COR-L47 (cell line): ENCODE results near the gene PDP2.
A peak's percentile ranks its signal among the peaks of the same experiment; 100 is the strongest.
"Not testable (repeated sequence)": the region's sequence is repeated elsewhere in the genome, so short reads cannot be mapped to it uniquely, and the experiment has no call there.

Experiments
- DNase-seq: peaks from one replicate; lab custom pipeline; 2025; lab: John Stamatoyannopoulos, UW

PDP2 gene

DNA sequence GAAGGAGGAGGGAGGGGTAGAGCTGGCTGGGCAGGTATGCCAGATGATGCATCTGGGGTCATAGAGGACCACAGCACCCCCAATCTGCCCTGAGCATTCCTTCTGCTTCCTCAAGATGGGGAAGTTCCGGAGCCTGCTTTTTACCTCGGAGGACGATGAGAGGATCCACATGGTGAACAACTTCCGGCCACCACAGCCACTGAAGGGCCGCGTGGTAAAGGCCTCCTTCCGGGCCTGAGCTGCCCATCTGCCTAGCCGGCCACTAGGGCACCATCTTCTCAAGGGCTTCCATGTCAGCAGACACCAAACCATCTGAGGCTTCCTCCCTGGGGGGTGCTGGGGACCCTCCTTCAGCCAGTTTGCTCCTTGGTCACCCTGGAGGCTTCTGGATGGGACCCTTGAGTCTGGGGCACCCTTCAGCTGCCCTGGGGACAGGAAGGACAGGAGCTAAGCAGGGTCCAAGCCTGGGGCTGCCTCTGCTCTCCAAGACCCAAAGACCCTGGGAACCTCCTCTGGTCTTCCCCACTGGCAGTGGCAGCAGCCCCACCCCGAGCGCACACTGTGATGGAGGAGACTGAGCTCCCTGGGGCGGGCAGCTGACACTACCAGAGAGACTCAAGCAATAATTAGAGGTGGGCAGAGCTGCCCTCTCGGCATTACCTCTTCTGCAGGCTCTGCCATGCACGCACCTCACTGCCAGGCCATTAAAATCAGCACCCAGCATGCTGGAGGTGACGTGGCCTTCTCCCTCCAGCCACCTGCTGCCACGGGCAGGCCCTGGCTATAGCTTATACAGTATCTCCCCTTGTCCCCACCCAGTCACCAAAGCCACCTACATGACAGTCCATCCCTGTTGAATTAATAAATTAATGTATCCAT lies 26.8 kb upstream of the PDP2 start:
- DNase-seq, result no peak

DNA sequence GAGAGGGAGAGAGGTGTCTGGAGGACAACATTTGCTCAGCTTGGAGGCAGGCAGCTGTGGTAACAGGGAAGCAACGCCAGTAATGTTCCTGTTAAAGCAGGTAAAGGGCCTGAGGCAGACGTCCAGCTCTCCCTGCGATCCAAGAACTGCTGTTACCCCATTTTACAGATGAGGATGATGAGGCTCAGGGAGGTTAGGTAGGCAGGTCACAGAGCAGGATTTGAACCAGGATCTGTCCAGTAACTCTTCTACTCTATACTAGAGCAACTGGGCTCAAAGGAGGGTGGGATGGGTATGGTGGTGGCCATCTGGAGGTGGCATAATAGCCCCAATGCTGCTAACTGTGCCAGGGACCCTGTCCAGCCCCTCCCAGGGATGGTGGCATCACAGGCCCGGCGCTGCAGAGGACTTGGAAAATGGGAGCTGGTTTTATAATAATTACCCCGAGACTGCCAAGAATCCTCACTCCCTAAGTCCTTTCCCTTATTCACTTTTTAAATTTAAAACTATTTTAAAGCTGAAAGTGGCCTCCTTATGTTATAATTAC lies 24.1 kb upstream of the PDP2 start:
- no peak for DNase-seq

DNA sequence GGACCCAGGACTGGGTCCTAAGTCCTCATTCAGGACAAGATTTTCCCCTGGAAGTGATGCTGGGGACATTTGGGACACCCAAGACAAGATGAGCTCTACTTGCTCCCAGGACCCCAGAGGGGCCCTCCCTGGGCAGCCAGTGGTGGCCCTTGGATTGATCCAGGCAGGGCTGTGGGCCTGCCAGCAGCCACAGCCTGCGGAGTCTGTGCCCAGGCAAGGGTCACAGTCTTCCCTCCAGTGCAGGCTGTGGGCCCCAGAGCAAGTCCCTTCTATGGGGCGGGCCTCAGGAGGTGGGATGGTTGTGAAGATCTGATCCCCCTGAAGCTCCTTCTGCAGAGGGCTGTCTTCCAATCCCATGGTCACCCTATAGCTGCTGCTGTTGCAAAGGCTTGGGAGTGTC lies 23.5 kb upstream of the PDP2 start:
- DNase-seq, result no peak

DNA sequence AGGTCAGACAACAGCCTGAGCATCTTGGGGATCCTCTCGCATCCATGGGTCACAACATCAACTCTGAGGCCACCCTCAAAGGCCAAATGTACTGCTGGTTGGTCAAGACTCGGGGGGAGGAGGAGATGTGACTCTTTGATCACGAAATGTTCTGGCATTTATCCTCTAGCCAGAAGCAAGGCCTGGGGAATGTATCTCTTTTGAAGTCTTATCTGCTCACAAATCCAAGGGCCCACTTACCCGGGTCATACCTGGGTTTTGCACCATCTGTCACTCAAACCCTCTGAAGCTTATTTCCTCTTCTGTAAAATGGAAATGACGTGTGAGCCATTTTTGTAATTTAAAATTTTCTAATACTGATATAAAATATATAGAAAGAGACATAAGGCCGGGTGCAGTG lies 22.9 kb upstream of the PDP2 start:
- no peak for DNase-seq

DNA sequence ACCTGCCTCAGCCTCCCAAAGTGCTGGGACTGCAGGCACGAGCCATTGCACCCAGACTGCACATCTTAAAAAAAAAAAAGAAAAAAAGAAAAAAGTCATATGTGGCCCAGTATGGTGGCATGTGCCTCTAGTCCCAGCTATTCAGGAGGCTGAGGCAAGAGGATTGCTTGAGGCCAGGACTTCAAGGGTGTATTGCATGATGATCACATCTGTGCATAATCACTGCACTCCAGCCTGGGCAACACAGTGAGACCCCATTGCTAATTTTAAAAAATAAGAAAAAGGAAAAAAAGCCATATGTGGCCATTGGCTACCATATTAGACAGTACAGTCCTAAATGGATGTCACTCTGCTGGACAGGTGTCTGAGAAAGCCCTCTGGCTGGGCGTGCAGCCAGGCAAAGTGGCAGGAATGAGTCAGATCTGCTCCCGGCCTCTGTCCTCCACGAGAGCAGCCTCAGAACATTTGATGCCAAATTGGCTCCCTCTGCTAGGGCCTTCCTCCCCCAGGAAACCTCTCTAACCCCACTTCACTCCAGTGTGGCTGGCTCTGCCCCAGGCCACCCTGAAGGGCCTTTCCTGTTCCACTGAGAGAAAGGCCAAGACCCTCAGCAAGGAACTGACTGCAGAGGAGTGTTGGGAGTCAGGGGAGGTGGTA lies 21.4 kb upstream of the PDP2 start:
- DNase-seq, result peak; percentile 9

DNA sequence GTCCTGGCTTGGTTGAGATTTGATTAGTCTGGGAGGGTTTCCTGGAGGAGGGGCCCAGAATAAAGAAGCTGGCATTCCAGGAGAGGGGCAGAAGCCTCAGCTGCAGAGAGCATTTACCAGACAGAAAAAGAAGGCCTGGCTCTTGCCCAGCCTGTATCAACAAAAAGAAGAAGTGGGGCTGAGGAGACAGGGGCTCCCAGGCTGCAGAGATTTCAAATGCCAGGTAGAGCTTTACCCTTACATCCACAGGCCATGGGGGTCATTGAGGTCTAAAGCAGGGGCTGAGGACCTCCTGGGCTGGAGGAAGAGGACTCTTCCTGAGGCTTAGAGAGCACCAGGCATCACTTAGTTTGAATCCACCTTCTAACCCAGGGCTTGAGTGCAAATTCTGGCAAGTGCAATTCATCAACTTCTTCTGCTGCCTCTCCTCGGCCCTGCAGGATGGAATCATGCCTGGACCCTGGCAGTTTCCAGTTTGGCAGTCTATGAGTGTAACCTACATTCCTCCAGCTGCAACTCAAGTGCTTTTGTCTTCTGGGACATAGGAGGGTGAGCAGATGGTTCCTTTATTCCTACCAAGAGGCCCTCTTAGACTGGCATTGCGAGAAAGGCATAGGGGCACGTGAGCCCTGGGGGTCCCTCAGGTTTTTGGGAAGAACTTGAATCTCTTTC lies 20.8 kb upstream of the PDP2 start:
- no peak for DNase-seq

DNA sequence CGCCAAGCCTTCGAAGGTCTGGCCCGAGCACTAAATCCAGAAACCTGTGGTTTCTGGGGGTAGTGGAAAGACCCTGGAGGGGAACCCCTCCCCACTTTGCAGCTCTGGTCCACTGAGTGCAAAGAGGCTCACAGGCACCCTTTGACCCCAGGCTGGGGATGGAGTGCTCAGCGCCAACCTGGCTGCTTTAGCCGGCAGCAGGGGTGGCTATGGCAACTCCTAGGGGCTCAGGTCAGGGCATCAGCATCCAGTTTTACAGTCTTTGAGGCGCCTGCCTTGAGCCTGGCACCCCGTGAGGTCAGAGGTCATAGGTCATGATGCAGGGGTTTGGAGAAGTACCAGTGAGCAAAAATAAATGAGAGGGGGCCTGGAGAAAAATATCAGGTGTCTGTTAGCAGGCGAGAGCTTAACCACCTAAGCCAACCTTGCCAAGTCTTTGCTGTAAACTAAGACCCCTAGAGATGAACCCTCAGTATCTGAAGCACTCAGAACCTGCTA lies 18.2 kb upstream of the PDP2 start:
- no peak for DNase-seq

DNA sequence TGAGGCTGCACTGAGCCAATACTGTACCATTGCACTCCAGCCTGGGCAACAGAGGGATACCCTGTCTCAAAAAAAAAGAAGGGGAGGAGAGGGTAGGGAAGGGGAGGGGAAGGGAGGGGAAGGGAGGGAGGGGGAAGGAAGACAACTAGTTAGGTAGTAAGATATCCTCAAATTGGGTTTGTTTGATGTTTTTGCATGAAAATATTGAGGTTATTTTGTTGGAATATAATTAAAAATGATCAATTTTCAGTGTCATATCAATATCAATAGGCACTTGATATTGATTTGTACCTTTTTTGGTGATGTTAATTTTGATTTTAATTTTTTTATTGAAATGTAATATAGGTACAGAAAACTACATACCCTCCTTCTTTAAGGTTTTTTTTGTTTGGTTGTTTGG lies 16.6 kb upstream of the PDP2 start:
- DNase-seq, result no peak

DNA sequence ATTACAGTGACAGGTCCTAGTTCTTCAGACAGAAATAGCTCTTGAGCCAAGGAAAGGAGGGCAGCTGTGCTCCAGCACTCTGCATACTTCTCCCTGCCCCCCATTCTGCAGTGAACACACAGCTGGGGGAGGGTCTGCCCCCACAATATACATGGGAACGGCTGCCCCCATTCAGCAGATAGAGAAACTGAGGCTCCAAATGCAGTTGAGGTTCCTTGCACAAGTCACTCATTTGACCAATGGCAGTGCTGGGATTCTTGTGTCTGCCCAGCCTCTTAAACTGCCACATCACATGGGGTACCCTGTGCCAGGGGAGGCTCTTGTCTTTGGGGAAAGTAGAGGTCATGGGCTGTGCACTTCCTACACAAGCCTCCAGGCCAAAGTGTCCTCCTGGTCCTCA lies 10.9 kb upstream of the PDP2 start:
- DNase-seq, result no peak

DNA sequence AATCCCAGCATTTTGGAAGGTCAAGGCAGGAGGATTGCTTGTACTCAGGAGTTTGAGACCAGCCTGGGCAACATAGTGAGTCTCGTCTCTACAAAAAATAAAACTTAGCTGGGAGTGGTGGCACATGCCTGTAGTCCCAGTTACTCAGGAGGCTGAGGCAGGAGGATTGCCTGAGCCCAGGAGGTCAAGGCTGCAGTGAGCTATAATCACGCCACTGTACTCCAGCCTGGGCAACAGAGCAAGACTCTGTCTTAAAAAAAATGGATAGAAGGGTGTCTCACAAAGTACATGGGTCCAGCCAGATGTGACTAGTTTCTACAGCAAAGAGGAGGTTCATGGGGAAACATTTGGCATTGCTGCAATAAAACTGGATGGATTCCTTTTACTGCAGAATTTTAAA lies 9.0 kb upstream of the PDP2 start:
- not testable (repeated sequence) for DNase-seq

DNA sequence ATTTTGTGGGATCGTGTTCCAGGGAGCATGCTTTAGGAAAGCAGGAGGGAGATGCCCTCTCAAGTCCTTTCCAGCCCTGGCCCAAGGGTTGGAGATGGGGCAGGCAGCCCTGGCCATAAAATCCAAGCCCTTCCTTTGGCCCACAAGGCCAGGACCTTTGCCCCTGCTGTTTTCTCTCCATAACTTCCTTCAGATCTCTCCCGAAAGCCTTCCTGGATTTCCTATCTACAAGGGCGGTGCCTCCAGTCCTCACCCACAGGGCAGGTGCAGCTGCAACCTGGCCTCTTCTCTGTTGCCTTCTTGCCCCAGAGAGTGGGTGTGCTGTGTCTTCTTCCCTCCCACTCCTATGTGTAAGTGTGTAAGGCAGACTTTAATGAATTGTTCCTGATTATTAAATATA lies 8.5 kb upstream of the PDP2 start:
- no peak for DNase-seq

DNA sequence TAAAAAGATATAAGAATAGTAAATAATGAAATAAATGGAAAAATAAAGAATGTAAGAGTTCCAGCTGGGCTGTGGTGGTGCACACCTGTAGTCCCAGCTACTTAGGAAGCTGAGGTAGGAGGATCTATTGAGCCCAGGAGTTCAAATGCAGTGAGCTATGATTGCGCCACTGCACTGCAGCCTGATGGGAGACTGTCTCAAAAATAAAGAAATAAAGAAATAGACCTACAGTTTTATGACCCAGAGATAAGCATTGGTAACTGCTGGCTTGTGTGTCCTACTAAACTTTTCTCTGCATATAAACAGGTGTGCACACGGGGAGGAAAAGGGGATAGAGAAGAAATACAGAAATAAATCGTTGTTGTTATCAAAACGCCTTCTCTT lies 7.8 kb upstream of the PDP2 start:
- DNase-seq, result no peak

DNA sequence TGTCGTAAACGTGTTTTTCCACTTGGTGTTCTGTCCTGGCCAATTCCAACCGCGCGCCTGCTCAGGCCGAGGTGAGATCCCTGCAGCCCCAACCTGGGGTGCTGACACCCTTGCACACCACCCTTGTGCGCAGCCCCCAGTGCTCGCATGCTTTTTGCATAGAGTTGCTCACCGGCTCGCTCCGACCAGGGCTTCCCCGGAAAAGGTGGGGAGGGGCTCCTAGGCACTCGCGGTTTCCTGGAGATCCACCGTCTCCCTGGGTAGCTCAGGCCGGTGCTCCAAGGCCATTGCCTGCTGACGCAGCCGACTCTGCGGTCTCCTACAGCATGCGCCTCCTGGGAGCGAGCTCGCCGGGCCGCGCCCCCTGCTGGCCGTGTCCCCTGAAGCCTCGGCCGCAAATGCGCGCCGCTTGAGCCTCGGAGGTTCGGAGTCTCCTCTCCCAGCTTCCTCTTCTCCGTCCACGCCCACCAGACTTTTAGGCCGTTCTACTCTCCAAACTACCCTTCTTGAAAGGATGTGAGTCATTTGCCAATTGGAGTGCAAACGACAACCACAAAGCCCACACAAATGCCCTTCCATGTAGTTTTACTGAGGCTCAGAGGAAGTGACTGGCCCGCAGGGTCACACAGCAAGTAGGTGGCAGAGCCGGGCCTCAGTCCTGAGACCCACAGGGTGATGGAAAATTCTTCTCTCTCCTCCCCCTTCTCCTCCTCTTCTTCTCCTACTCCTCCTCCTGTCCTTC lies 7.2 kb upstream of the PDP2 start:
- DNase-seq, result peak; percentile 78

DNA sequence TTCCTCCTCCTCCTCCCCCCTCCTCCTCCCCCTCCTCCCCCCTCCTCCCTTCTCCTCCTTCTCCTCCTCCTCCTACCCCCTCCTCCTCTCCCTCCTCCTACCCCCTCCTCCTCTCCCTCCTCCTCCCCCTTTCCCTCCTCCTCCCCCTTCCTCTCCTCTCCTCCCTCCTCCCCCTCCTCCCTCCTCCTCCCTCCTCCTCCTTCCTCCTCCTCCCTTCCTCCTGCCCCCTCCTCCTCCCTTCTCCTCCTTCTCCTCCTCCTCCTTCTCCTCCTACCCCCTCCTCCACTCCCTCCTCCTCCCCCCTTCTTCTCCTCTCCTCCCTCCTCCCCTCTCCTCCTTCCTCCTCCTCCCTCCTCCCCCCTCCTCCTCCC lies 6.6 kb upstream of the PDP2 start:
- DNase-seq, result no peak

DNA sequence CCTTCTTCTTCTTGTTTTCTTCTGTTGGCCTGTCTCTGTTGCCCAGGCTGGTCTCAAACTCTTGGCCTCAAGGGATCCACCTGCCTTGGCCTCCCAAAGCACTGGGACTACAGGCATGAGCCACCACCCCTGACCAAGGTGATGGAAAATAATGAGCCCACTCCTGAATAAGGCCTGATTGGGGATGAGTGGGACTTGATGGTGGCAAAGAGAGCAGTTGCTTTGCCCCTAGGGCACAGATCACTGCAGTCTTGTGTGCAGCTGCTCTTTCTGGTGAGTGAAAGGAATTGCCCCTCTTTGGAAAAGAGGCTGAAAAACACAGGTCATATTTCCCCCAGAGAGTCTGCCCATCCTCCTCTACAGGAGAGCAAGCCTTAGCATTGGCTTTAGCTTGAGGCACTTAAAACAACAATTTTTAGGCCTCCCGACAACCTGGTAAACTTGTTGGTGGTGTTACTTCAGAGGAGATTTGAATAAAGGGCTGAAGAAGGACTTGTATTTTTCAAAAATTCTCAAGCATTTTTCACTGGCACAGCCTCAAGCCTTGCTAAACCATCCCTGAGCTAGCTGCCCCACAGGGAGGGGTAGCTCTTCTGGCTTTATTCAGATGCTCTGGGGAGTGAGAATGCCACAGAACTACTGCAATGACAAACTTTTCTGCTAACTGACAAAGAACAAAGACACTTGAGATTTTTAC lies 6.1 kb upstream of the PDP2 start:
- DNase-seq, result no peak

DNA sequence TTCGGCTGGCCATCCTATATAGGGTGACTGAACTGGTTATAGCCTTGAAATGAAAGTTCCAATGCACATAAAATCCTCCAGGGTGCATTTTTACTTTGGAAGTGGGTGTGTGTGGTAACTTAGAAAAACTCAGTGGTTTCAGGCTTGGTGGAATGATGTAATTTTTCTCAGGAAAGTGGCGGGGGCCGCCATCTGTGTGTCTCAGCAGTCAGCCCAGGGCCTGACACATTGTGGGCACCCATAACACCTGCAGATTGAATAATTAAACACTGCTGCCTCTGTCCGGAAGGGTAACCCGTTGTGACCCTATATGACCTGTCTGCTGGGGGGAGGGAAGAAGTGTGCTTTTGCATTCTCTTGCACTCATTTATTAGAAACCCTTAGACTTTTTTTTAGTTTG lies 2.2 kb upstream of the PDP2 start:
- no peak for DNase-seq

DNA sequence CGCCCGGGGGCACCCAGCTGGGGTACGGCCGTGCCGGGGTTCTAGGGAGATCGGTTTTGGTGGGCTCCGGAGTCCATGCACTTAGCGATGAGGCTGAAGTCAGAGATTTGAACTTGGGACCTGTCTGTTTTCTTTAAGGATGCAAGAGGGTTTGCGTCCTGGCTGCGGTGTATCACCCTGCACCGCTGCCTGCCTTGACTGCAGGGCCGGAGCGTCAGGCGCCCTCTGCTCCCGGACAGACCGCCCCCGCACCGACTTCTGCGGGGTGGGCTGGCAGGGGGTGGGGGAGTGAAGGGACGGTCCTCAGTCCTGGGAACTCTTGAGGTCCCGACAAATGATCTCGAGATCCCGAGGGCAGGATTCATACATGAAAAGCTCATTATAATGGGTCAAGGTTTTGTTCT lies 701 bp downstream of the PDP2 start:
- no peak for DNase-seq

DNA sequence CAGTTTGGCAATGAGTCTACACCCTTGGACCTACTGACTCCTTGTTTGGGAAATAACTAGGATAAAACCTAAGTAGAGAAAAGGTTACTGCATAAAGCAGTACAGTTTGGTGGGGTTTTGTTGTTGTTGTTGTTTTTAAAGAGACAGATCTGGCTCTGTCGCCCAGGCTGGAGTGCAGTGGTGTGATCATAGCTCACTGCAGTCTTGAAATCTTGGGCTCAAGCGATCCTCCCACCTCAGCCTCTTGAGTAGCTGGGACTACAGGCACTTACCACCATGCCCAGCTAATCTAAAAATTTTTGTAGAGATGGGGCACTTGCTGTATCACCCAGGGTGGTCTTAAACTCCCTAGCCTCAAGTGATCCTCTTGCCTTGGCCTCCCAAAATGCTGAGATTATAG lies 1.2 kb downstream of the PDP2 start:
- DNase-seq, result no peak

DNA sequence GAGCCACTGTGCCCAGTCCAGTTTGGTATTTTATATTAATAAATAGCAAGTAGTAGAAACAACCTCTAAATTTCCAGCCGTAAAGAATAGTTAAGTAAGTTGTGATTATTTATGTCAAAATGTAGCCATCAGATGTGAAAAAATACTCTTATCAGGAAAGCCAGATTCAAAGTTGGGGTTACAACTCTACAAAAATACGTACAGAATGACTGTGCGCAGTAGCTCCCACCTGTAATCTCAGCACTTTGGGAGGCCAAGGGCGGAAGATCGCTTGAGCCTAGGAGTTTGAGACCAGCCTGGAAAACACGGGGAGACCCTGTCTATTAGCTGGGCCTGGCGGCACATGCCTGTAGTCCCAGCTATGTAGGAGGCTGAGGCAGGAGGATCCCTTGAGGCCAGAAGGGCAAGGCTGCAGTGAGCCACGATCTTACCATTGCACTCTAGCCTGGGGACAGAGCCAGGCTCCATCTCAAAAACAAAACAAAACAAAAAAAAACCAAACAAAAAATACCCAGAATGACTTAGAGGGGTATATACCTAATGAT lies 1.7 kb downstream of the PDP2 start:
- DNase-seq, result no peak

DNA sequence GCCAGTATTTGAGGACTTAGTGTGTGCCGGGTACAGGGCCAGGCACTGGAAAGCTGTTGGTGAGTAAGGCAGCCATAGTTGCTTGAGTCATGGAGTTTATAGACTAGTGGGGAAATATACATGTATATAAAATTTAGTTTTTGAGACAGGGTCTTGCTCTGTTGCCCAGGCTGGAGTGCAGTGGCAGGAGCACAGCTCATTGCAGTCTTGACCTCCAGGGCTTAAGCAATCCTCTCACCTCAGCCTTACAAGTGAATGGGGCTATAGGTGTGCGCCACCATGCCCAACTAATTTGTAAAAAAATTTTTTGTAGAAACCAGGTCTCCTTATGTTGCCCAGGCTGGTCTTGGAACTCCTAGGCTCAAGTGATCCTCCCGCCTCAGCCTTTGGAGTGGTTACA lies 2.4 kb downstream of the PDP2 start:
- no peak for DNase-seq

DNA sequence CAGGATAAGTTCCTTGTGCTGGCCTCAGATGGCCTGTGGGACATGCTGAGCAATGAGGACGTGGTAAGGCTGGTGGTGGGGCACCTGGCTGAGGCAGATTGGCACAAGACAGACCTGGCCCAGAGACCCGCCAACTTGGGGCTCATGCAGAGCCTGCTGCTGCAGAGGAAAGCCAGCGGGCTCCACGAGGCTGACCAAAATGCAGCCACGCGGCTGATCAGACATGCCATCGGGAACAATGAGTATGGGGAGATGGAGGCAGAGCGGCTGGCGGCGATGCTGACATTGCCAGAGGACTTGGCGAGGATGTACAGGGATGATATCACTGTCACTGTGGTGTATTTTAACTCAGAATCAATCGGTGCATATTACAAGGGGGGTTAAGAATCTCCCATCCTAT lies 5.2 kb downstream of the PDP2 start:
- DNase-seq, result no peak
